ENCODE results near the gene MRPL55. TPM values are rescaled to one million over a fixed set of nuclear protein-coding genes. Genes with fewer than 3 reads are reported as not detected.

The MRPL55 gene
- total and polyA plus RNA-seq, 2 experiments from 2014 or later, result 92.4 to 172 TPM

GRCh38 chr1:228099331-228099732, 9.8 kb downstream of the MRPL55 start:
- DNase-seq (ENCODE audit: low spot score) (no peak), ATAC-seq (no peak)
- peaks cover 23% of the 10 kb centered on the region for H4K20me1 ChIP-seq (replicated peaks; ENCODE audit: insufficient read depth)
- no peaks in the 10 kb centered on the region for H3K9me2 ChIP-seq (ENCODE audit: insufficient read depth)
- H3K4me3 Mint-ChIP-seq, result no peak overlapping the region
- peaks cover 26% of the 10 kb centered on the region for H3K79me2 ChIP-seq (replicated peaks; ENCODE audit: insufficient read depth)
- H3K4me3 ChIP-seq, result no peak overlapping the region
- H3K36me3 Mint-ChIP-seq (ENCODE audit: low read depth), result peaks cover 56% of the 10 kb centered on the region
- no peak overlapping the region for H3K4me2 ChIP-seq
- H3K27ac ChIP-seq (ENCODE audit: low read depth), result no peak overlapping the region
- H3K27me3 ChIP-seq (ENCODE audit: insufficient read depth), result no peaks in the 10 kb centered on the region
- H3F3A ChIP-seq (replicated peaks; ENCODE audit: low read depth), result no peaks in the 10 kb centered on the region
- peaks cover 3% of the 10 kb centered on the region; the same call in 1 of the 2 replicates for H3K36me3 ChIP-seq (ENCODE audit: insufficient read depth)
- H3K27ac Mint-ChIP-seq, result no peak overlapping the region
- peaks cover 25% of the 10 kb centered on the region for H3K27me3 Mint-ChIP-seq (ENCODE audit: insufficient read depth, low read depth, poor library complexity)
- no peak overlapping the region for H2AFZ ChIP-seq
- H3K9me3 Mint-ChIP-seq, result peaks cover 8% of the 10 kb centered on the region
- H3K4me1 Mint-ChIP-seq, result peaks cover 12% of the 10 kb centered on the region
- TF ChIP-seq JUNB (IDR thresholded peaks at IDR 0.05; ENCODE audit: unreplicated experiment) (no peak), ZNF114 (CRISPR knock-in tag; IDR thresholded peaks at IDR 0.05) (no peak)
- H3K4me1 ChIP-seq (ENCODE audit: insufficient read depth), result 0 out of 2 replicates have a peak, but pooled peaks cover 3% of the 10 kb centered on the region

- H3K27ac Mint-ChIP-seq, result no peak overlapping the region
- H3K9me3 Mint-ChIP-seq, result peaks cover 11% of the 10 kb centered on the region
- DNase-seq (ENCODE audit: low spot score), result no peak
- TF ChIP-seq, protein P1, sequence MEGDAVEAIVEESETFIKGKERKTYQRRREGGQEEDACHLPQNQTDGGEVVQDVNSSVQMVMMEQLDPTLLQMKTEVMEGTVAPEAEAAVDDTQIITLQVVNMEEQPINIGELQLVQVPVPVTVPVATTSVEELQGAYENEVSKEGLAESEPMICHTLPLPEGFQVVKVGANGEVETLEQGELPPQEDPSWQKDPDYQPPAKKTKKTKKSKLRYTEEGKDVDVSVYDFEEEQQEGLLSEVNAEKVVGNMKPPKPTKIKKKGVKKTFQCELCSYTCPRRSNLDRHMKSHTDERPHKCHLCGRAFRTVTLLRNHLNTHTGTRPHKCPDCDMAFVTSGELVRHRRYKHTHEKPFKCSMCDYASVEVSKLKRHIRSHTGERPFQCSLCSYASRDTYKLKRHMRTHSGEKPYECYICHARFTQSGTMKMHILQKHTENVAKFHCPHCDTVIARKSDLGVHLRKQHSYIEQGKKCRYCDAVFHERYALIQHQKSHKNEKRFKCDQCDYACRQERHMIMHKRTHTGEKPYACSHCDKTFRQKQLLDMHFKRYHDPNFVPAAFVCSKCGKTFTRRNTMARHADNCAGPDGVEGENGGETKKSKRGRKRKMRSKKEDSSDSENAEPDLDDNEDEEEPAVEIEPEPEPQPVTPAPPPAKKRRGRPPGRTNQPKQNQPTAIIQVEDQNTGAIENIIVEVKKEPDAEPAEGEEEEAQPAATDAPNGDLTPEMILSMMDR (conservative IDR thresholded peaks at IDR 0.05; ENCODE audit: low read depth in 2 of 2), result no peak
- TF ChIP-seq EZH2 (IDR thresholded peaks at IDR 0.05; ENCODE audit: low read depth, unreplicated experiment), result no peak
- TF ChIP-seq NANOG (IDR thresholded peaks at IDR 0.05; ENCODE audit: borderline replicate concordance), result no peak
- no peak for TF ChIP-seq JUNB (IDR thresholded peaks at IDR 0.05; ENCODE audit: unreplicated experiment)
- TF ChIP-seq POLR2AphosphoS5 (IDR thresholded peaks at IDR 0.05; ENCODE audit: low read depth), result no peak; the same call in 1 of the 2 replicates
- TF ChIP-seq, protein P2, sequence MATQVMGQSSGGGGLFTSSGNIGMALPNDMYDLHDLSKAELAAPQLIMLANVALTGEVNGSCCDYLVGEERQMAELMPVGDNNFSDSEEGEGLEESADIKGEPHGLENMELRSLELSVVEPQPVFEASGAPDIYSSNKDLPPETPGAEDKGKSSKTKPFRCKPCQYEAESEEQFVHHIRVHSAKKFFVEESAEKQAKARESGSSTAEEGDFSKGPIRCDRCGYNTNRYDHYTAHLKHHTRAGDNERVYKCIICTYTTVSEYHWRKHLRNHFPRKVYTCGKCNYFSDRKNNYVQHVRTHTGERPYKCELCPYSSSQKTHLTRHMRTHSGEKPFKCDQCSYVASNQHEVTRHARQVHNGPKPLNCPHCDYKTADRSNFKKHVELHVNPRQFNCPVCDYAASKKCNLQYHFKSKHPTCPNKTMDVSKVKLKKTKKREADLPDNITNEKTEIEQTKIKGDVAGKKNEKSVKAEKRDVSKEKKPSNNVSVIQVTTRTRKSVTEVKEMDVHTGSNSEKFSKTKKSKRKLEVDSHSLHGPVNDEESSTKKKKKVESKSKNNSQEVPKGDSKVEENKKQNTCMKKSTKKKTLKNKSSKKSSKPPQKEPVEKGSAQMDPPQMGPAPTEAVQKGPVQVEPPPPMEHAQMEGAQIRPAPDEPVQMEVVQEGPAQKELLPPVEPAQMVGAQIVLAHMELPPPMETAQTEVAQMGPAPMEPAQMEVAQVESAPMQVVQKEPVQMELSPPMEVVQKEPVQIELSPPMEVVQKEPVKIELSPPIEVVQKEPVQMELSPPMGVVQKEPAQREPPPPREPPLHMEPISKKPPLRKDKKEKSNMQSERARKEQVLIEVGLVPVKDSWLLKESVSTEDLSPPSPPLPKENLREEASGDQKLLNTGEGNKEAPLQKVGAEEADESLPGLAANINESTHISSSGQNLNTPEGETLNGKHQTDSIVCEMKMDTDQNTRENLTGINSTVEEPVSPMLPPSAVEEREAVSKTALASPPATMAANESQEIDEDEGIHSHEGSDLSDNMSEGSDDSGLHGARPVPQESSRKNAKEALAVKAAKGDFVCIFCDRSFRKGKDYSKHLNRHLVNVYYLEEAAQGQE (IDR thresholded peaks at IDR 0.05; ENCODE audit: unreplicated experiment), result no peak
- no peak for TF ChIP-seq CREB1 (CRISPR knock-in tag; IDR thresholded peaks at IDR 0.05; ENCODE audit: low read depth)
- TF ChIP-seq, protein P3, sequence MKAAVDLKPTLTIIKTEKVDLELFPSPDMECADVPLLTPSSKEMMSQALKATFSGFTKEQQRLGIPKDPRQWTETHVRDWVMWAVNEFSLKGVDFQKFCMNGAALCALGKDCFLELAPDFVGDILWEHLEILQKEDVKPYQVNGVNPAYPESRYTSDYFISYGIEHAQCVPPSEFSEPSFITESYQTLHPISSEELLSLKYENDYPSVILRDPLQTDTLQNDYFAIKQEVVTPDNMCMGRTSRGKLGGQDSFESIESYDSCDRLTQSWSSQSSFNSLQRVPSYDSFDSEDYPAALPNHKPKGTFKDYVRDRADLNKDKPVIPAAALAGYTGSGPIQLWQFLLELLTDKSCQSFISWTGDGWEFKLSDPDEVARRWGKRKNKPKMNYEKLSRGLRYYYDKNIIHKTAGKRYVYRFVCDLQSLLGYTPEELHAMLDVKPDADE (IDR thresholded peaks at IDR 0.05), result no peak
- no peak for TF ChIP-seq ZNF331 (CRISPR knock-in tag; IDR thresholded peaks at IDR 0.05; ENCODE audit: low read depth)
- no peak for TF ChIP-seq STAT1 (IDR thresholded peaks at IDR 0.05; ENCODE audit: unreplicated experiment)
These were observed 10.7 kb downstream of the MRPL55 start for GRCh38 chr1:228098323-228098931.

More at GRCh38 chr1:228098323-228098931, 10.7 kb downstream of the MRPL55 start:
- Mint-ChIP-seq H3K27me3 (ENCODE audit: insufficient read depth, low read depth, poor library complexity) (peaks cover 23% of the 10 kb centered on the region), H3K4me1 (peaks cover 11% of the 10 kb centered on the region), H3K36me3 (ENCODE audit: low read depth) (peaks cover 61% of the 10 kb centered on the region), H3K4me3 (no peak overlapping the region)
- no peak overlapping the region for H3K4me2 ChIP-seq
- no peak for ATAC-seq
- no peaks in the 10 kb centered on the region for H3K27me3 ChIP-seq (ENCODE audit: insufficient read depth)
- no peaks in the 10 kb centered on the region for H3K9me2 ChIP-seq (ENCODE audit: insufficient read depth)
- H3F3A ChIP-seq (replicated peaks; ENCODE audit: low read depth), result no peaks in the 10 kb centered on the region
- H3K36me3 ChIP-seq (ENCODE audit: insufficient read depth), result peaks cover 3% of the 10 kb centered on the region; the same call in 1 of the 2 replicates
- no peak overlapping the region for H2AFZ ChIP-seq
- H3K4me3 ChIP-seq, result no peak overlapping the region
- H3K4me1 ChIP-seq (ENCODE audit: insufficient read depth), result no peaks in the 10 kb centered on the region
- H3K79me2 ChIP-seq (replicated peaks; ENCODE audit: insufficient read depth), result peaks cover 35% of the 10 kb centered on the region
- peaks cover 33% of the 10 kb centered on the region for H4K20me1 ChIP-seq (replicated peaks; ENCODE audit: insufficient read depth)
- no peak overlapping the region; the same call in 1 of the 2 replicates for H3K27ac ChIP-seq (ENCODE audit: low read depth)

Measured in GM23338 (cell line).